HEK293 (cell line): ENCODE results near the gene FBXO10.

Experiments
- CTCF ChIA-PET: fragments of 350-600 bp; formaldehyde crosslinking; extraction: SDS; loops from one replicate; lab custom pipeline; 2021; ENCODE audit warnings: antibody characterized with exemption; lab: Yijun Ruan, JAX
- POLR2A ChIA-PET: fragments of 300-600 bp; formaldehyde crosslinking; extraction: SDS; loops from one replicate; lab custom pipeline; 2020; ENCODE audit warnings: antibody characterized with exemption, inconsistent platforms; lab: Yijun Ruan, JAX
- H3K27ac ChIP-seq: fragments of 200-500 bp; sonication (Bioruptor generic); 2 replicates; pipeline ENCODE4 v1.5.1; 2014; ENCODE audit warnings: low read depth, low read length, control low read depth, inconsistent platforms; ENCODE audit errors: extremely low read depth
- H3K36me3 ChIP-seq, 2 experiments: fragments of 200-500 bp in 1 of 2; sonication (Bioruptor generic) in 1 of 2; 1 replicate in 1 of 2; 2 replicates in 1 of 2; pipeline ENCODE4 v1.5.1; 2014 to 2017; ENCODE audit warnings: inconsistent platforms in 2 of 2, low read length in 2 of 2; ENCODE audit not compliant: control insufficient read depth in 2 of 2, insufficient read depth in 1 of 2
- H3K4me1 ChIP-seq: fragments of 200-500 bp; sonication (Bioruptor generic); 2 replicates; pipeline ENCODE4 v1.5.1; 2014; ENCODE audit warnings: mild to moderate bottlenecking, low read length, inconsistent platforms; ENCODE audit not compliant: control insufficient read depth, insufficient read depth
- H3K4me3 ChIP-seq: 2 replicates; pipeline ENCODE4 v1.5.1; 2011; ENCODE audit warnings: low read depth, mild to moderate bottlenecking, control low read depth, low read length, moderate library complexity
- H3K9me3 ChIP-seq: fragments of 200-500 bp; sonication (Bioruptor generic); 2 replicates; pipeline ENCODE4 v1.5.1; 2014; ENCODE audit warnings: low read depth, low read length, inconsistent platforms; ENCODE audit not compliant: control insufficient read depth, insufficient read depth
- BCL11A ChIP-seq: fragments of 450-650 bp; formaldehyde crosslinking; IDR thresholded peaks from 2 replicates; pipeline ENCODE4 v1.5.1; 2016; ENCODE audit warnings: low read depth, missing biosample characterization, missing genetic modification characterization
- IKZF3 ChIP-seq: fragments of 450-650 bp; IDR thresholded peaks from 2 replicates; pipeline ENCODE4 v1.5.0; 2018; ENCODE audit warnings: missing biosample characterization, mild to moderate bottlenecking, missing genetic modification characterization, moderate library complexity
- OSR2 ChIP-seq: fragments of 450-650 bp; formaldehyde crosslinking; IDR thresholded peaks from 2 replicates; pipeline ENCODE4 v1.5.1; 2016; ENCODE audit warnings: missing biosample characterization, missing genetic modification characterization
- OVOL3 ChIP-seq: fragments of 450-650 bp; formaldehyde crosslinking; IDR thresholded peaks from 2 replicates; pipeline ENCODE4 v1.5.1; 2016; ENCODE audit warnings: missing biosample characterization, missing genetic modification characterization
- REPIN1 ChIP-seq: fragments of 450-650 bp; formaldehyde crosslinking; IDR thresholded peaks from 2 replicates; pipeline ENCODE4 v1.5.1; 2017; ENCODE audit warnings: missing biosample characterization, missing genetic modification characterization, low read depth
- SCRT2 ChIP-seq: fragments of 450-650 bp; formaldehyde crosslinking; IDR thresholded peaks from 2 replicates; pipeline ENCODE4 v1.5.1; 2016; ENCODE audit warnings: missing biosample characterization, missing genetic modification characterization
- SETDB1 ChIP-seq: IDR thresholded peaks from one replicate; pipeline ENCODE4 v1.6.1; 2017; ENCODE audit warnings: mild to moderate bottlenecking, low read length, moderate library complexity, mixed read lengths; ENCODE audit not compliant: insufficient read length
- SP7 ChIP-seq: fragments of 450-650 bp; formaldehyde crosslinking; IDR thresholded peaks from 2 replicates; pipeline ENCODE4 v1.5.1; 2016; ENCODE audit warnings: missing biosample characterization, missing genetic modification characterization
- WT1 ChIP-seq: fragments of 450-650 bp; formaldehyde crosslinking; IDR thresholded peaks from 2 replicates; pipeline ENCODE4 v1.5.1; 2016; ENCODE audit warnings: missing biosample characterization, missing genetic modification characterization
- ZFHX2 ChIP-seq: fragments of 450-650 bp; formaldehyde crosslinking; conservative IDR thresholded peaks from 2 replicates; pipeline ENCODE4 v1.5.1; 2016; ENCODE audit warnings: missing biosample characterization, missing genetic modification characterization
- ZIC2 ChIP-seq: fragments of 450-650 bp; formaldehyde crosslinking; IDR thresholded peaks from 2 replicates; pipeline ENCODE4 v1.5.1; 2016; ENCODE audit warnings: missing biosample characterization, missing genetic modification characterization
- ZNF114 ChIP-seq: fragments of 450-650 bp; formaldehyde crosslinking; IDR thresholded peaks from 2 replicates; pipeline ENCODE4 v1.5.0; 2017; ENCODE audit warnings: missing biosample characterization, missing genetic modification characterization
- ZNF184 ChIP-seq: fragments of 450-650 bp; IDR thresholded peaks from 2 replicates; pipeline ENCODE4 v1.5.1; 2018; ENCODE audit warnings: missing biosample characterization, mild to moderate bottlenecking, missing genetic modification characterization
- ZNF223 ChIP-seq: fragments of 450-650 bp; formaldehyde crosslinking; IDR thresholded peaks from 2 replicates; pipeline ENCODE4 v1.5.1; 2016; ENCODE audit warnings: missing biosample characterization, missing genetic modification characterization
- ZNF266 ChIP-seq: fragments of 450-650 bp; formaldehyde crosslinking; IDR thresholded peaks from 2 replicates; pipeline ENCODE4 v1.5.1; 2016; ENCODE audit warnings: missing biosample characterization, missing genetic modification characterization, low read depth
- ZNF341 ChIP-seq: fragments of 450-650 bp; formaldehyde crosslinking; IDR thresholded peaks from 2 replicates; pipeline ENCODE4; 2016; ENCODE audit warnings: low read depth, missing biosample characterization, missing genetic modification characterization
- ZNF416 ChIP-seq: fragments of 450-650 bp; formaldehyde crosslinking; IDR thresholded peaks from 2 replicates; pipeline ENCODE4 v1.5.1; 2016; ENCODE audit warnings: missing biosample characterization, missing genetic modification characterization
- ZNF473 ChIP-seq: fragments of 450-650 bp; formaldehyde crosslinking; IDR thresholded peaks from 2 replicates; pipeline ENCODE4 v1.5.1; 2017; ENCODE audit warnings: missing biosample characterization, missing genetic modification characterization
- ZNF623 ChIP-seq: fragments of 450-650 bp; formaldehyde crosslinking; IDR thresholded peaks from 2 replicates; pipeline ENCODE4 v1.5.1; 2016; ENCODE audit warnings: missing biosample characterization, missing genetic modification characterization
- ZNF664 ChIP-seq: fragments of 450-650 bp; formaldehyde crosslinking; IDR thresholded peaks from 2 replicates; pipeline ENCODE4 v1.5.1; 2016; ENCODE audit warnings: missing biosample characterization, missing genetic modification characterization
- ZNF707 ChIP-seq: fragments of 450-650 bp; formaldehyde crosslinking; IDR thresholded peaks from 2 replicates; pipeline ENCODE4 v1.5.1; 2016; ENCODE audit warnings: missing biosample characterization, missing genetic modification characterization
- ZXDB ChIP-seq: fragments of 450-650 bp; formaldehyde crosslinking; IDR thresholded peaks from 2 replicates; pipeline ENCODE4 v1.5.1; 2016; ENCODE audit warnings: missing biosample characterization, missing genetic modification characterization
- TF ChIP-seq, protein P1 (sequence below): fragments of 450-650 bp; formaldehyde crosslinking; IDR thresholded peaks from 2 replicates; pipeline ENCODE4; 2016; ENCODE audit warnings: missing biosample characterization, missing genetic modification characterization
- TF ChIP-seq, protein P2 (sequence below): fragments of 450-650 bp; formaldehyde crosslinking; IDR thresholded peaks from 2 replicates; pipeline ENCODE4 v1.5.1; 2017; ENCODE audit warnings: missing biosample characterization, missing genetic modification characterization
- TF ChIP-seq, protein P3 (sequence below): fragments of 450-650 bp; formaldehyde crosslinking; IDR thresholded peaks from 2 replicates; pipeline ENCODE4 v1.5.1; 2017; ENCODE audit warnings: missing biosample characterization, missing genetic modification characterization

The FBXO10 gene

DNA sequence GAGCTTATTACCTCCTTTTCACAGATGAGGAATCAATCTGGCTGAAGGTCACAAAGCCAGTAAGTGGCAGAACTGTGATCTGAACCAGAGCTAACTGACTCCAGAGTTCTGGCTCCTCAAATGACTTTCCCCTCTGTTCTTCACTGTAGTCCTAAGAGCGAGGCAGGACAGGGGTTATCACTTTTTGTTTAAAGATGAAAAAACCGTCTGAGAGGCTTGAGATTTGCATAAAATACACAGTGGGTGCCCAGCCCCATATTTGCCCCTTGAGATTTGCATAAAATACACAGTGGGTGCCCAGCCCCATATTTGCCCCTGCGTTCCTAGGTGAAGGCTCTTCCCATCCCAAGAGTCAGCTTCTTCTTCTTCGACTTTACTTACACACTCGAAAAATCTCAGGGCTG is 667 bp downstream of the FBXO10 start:
- no peak for TF ChIP-seq SP7 (tag by site-specific recombination)
- no peak for TF ChIP-seq SETDB1
- no peak for TF ChIP-seq ZNF223
- TF ChIP-seq, protein P1, sequence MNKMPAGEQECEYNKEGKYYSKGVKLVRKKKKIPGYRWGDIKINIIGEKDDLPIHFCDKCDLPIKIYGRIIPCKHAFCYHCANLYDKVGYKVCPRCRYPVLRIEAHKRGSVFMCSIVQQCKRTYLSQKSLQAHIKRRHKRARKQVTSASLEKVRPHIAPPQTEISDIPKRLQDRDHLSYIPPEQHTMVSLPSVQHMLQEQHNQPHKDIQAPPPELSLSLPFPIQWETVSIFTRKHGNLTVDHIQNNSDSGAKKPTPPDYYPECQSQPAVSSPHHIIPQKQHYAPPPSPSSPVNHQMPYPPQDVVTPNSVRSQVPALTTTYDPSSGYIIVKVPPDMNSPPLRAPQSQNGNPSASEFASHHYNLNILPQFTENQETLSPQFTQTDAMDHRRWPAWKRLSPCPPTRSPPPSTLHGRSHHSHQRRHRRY (tag by site-specific recombination): no peak
- TF ChIP-seq REPIN1: no peak
- TF ChIP-seq ZNF623: no peak
- no peak for TF ChIP-seq ZNF266 (tag by site-specific recombination)
- TF ChIP-seq BCL11A: no peak
- TF ChIP-seq IKZF3: no peak
- no peak for TF ChIP-seq ZIC2 (tag by site-specific recombination)
- peak overlapping the region; percentile 80 for H3K4me3 ChIP-seq
- ChIA-PET POLR2A (interaction anchor here (0.6 to 4.1 kb wide), 7 partner anchors 9 to 209 kb away, joined by 3 to 42 read pairs (median 8); partner anchors contain the start of genes EXOSC3, POLR1E, TOMM5 and ZBTB5), CTCF (interaction anchor here (0.6 to 1.7 kb wide), 6 partner anchors 14 to 211 kb away, joined by 3 to 7 read pairs (median 4); partner anchors contain the start of gene TOMM5)
- peaks cover 0 to 12% of the 10 kb centered on the region in 2 experiments; a peak in 2 of 3 replicates for H3K36me3 ChIP-seq
- H3K27ac ChIP-seq: peak overlapping the region; percentile 46; the same call in 1 of the 2 replicates
- H3K4me1 ChIP-seq: peaks cover 5% of the 10 kb centered on the region; the same call in 1 of the 2 replicates
- H3K9me3 ChIP-seq: no peaks in the 10 kb centered on the region

DNA sequence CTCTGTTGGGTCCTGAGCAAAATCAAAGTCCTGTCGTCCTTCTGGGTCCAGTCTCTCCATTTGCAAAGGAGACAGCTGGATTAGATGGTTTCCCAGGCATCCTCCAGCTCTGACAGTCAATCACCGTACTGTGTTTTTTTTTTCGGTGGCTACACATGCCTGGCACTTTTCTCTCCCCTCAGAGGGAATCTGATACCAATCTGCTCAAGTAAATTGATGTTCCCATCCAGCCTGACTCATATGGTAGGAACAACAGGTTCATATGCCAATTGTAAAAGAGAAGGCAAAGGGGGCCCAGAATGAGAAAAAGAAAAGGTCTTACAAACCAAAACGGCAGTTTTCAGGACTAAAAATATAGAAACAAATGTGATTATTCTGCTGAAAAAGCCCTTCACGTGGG is 1.2 kb downstream of the FBXO10 start:
- H3K27ac ChIP-seq: no peak overlapping the region
- CTCF ChIA-PET: interaction anchor here (0.5 to 1.7 kb wide), 7 partner anchors 10 to 451 kb away, joined by 3 to 7 read pairs (median 3); partner anchors contain the start of gene TOMM5
- no peak overlapping the region; the same call in 1 of the 2 replicates for H3K4me3 ChIP-seq
- POLR2A ChIA-PET: interaction anchor here (0.6 to 4.1 kb wide), 6 partner anchors 17 to 210 kb away, joined by 3 to 42 read pairs (median 4); partner anchors contain the start of genes EXOSC3, POLR1E and TOMM5
- peaks cover 5% of the 10 kb centered on the region; the same call in 1 of the 2 replicates for H3K4me1 ChIP-seq
- H3K36me3 ChIP-seq: peaks cover 0 to 8% of the 10 kb centered on the region in 2 experiments; a peak in 2 of 3 replicates
- peak; percentile 78 for TF ChIP-seq SCRT2
- TF ChIP-seq, protein P2, sequence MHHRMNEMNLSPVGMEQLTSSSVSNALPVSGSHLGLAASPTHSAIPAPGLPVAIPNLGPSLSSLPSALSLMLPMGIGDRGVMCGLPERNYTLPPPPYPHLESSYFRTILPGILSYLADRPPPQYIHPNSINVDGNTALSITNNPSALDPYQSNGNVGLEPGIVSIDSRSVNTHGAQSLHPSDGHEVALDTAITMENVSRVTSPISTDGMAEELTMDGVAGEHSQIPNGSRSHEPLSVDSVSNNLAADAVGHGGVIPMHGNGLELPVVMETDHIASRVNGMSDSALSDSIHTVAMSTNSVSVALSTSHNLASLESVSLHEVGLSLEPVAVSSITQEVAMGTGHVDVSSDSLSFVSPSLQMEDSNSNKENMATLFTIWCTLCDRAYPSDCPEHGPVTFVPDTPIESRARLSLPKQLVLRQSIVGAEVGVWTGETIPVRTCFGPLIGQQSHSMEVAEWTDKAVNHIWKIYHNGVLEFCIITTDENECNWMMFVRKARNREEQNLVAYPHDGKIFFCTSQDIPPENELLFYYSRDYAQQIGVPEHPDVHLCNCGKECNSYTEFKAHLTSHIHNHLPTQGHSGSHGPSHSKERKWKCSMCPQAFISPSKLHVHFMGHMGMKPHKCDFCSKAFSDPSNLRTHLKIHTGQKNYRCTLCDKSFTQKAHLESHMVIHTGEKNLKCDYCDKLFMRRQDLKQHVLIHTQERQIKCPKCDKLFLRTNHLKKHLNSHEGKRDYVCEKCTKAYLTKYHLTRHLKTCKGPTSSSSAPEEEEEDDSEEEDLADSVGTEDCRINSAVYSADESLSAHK (tag by site-specific recombination): peak; percentile 41; the same call in 1 of the 2 replicates
- TF ChIP-seq REPIN1: no peak
- H3K9me3 ChIP-seq: no peaks in the 10 kb centered on the region

DNA sequence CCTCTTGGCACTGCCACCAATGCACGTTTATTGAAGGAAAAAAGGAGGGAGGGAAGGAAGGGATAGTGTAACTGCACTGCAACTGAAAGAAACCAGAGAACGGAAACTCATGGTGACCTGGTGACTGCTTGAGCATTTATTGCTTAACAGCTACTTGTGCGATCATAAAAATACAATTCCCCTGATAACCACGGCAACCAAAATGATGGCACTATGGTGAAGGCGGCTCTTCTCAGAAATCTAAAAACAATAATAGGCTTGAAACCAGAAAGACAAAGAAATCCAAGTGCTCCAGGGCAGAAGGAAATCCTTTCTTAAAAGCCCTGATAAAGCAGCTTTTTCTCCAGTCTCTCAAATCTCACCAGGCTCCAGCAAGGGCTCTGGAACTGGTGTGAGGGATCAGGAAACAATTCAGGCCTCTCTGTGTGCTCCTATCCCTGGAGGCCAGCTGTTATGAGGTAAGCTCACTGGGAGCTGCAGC is 1.9 kb downstream of the FBXO10 start:
- peaks cover 5% of the 10 kb centered on the region; the same call in 1 of the 2 replicates for H3K4me1 ChIP-seq
- H3K9me3 ChIP-seq: no peaks in the 10 kb centered on the region
- H3K4me3 ChIP-seq: no peak overlapping the region
- H3K36me3 ChIP-seq: peaks cover 0 to 8% of the 10 kb centered on the region in 2 experiments; a peak in 2 of 3 replicates
- POLR2A ChIA-PET: interaction anchor here (0.7 to 4.1 kb wide), 4 partner anchors 17 to 149 kb away, joined by 3 to 42 read pairs (median 12); partner anchors contain the start of genes POLR1E and TOMM5
- CTCF ChIA-PET: interaction anchor here (0.6 to 1.3 kb wide), 4 partner anchors 11 to 451 kb away, joined by 3 to 4 read pairs (median 4); no protein-coding TSS in a partner anchor
- H3K27ac ChIP-seq: no peak overlapping the region
- no peak for TF ChIP-seq OVOL3 (tag by site-specific recombination)
- no peak for TF ChIP-seq ZNF416 (tag by site-specific recombination)
- TF ChIP-seq IKZF3: no peak
- peak; percentile 24; the same call in 1 of the 2 replicates for TF ChIP-seq OSR2
- 0 out of 2 replicates have a peak, but pooled peaks have one; percentile 17 for TF ChIP-seq ZFHX2 (tag by site-specific recombination)
- no peak for TF ChIP-seq ZNF114 (tag by site-specific recombination)
- no peak for TF ChIP-seq ZXDB
- TF ChIP-seq ZNF341 (tag by site-specific recombination): peak; percentile 86
- no peak for TF ChIP-seq ZNF184
- TF ChIP-seq, protein P3, sequence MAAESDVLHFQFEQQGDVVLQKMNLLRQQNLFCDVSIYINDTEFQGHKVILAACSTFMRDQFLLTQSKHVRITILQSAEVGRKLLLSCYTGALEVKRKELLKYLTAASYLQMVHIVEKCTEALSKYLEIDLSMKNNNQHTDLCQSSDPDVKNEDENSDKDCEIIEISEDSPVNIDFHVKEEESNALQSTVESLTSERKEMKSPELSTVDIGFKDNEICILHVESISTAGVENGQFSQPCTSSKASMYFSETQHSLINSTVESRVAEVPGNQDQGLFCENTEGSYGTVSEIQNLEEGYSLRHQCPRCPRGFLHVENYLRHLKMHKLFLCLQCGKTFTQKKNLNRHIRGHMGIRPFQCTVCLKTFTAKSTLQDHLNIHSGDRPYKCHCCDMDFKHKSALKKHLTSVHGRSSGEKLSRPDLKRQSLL: peak; percentile 44; the same call in 1 of the 2 replicates
- no peak for TF ChIP-seq WT1 (tag by site-specific recombination)
- no peak for TF ChIP-seq ZNF707 (tag by site-specific recombination)
- no peak for TF ChIP-seq ZNF664 (tag by site-specific recombination)
- TF ChIP-seq ZNF473 (tag by site-specific recombination): no peak
